ENCODE results near the gene BTBD9. TPM values are rescaled to one million over a fixed set of nuclear protein-coding genes. Genes with fewer than 3 reads are reported as not detected.

BTBD9 gene
- total and polyA plus RNA-seq, 2 of the 13 experiments (the other 11 are each of a cell fraction or from before 2014, with no cell fraction given) = 1.2 to 3.0 TPM

GRCh38 chr6:38566295-38567030, 73.3 kb downstream of the BTBD9 start:
- DNase-seq (ENCODE audit: low spot score) = no peak
- BruUV-seq (replicated peaks) = no TSS peak
- Histone ChIP-seq H3K27me3 (ENCODE audit: control insufficient read depth in 1 of 2, insufficient read depth in 2 of 2, low read length in 2 of 2) (no peaks in the 10 kb centered on the region), H4K20me1 (ENCODE audit: insufficient read depth, low read length) (no peaks in the 10 kb centered on the region), H3K4me3 (replicated peaks in 1 of 3; ENCODE audit: insufficient read depth in 1 of 3, low read depth in 2 of 3, low read length in 3 of 3) (no peak overlapping the region), H3K4me1 (ENCODE audit: insufficient read depth, low read length) (no peaks in the 10 kb centered on the region), H3K9me3 (ENCODE audit: low read length) (no peaks in the 10 kb centered on the region), H3K79me2 (ENCODE audit: insufficient read depth, low read length) (no peaks in the 10 kb centered on the region), H3K36me3 (replicated peaks in 1 of 2; ENCODE audit: control insufficient read depth in 1 of 2, insufficient read depth in 2 of 2, low read length in 2 of 2) (no peaks in the 10 kb centered on the region), H2AFZ (ENCODE audit: low read length) (no peak overlapping the region), H3K27ac (ENCODE audit: extremely low read length, insufficient read depth, low read length) (no peak overlapping the region), H3K4me2 (ENCODE audit: low read depth, low read length) (no peak overlapping the region), H3K9ac (ENCODE audit: insufficient read depth, low read depth, low read length) (no peak overlapping the region)
- FAIRE-seq = no peak
- CTCF ChIA-PET (ENCODE audit: low intra/inter-chr PET ratio, low total read pairs) = no interaction called here
- WGBS (ENCODE audit: low lambda C conversion rate) = 71% methylated on average over 6 of the region's 6 CpGs
- intact Hi-C loops (cut with micrococcal nuclease; ENCODE audit: unreplicated experiment) = no loop called here
- ATAC-seq = no peak
- POLR2A ChIA-PET = no interaction called here
- in situ Hi-C loops (cut with HindIII; ENCODE audit: extremely low pct_ligation_motif_present, low pct_unique_long_range_greater_than_20kb) = no loop called here
- no peak for TF ChIP-seq RFXANK (CRISPR knock-in tag; IDR thresholded peaks at IDR 0.05)
- TF ChIP-seq ZBTB43 (CRISPR knock-in tag; conservative IDR thresholded peaks at IDR 0.05) = no peak
- TF ChIP-seq ZNF639 (CRISPR knock-in tag; conservative IDR thresholded peaks at IDR 0.05) = no peak
- no peak for TF ChIP-seq MXD1 (CRISPR knock-in tag; IDR thresholded peaks at IDR 0.05)
- TF ChIP-seq ARNTL (CRISPR knock-in tag; IDR thresholded peaks at IDR 0.05) = no peak
